ENCODE measurements around the gene LRRC45.

- TF ChIP-seq POLR2A (IDR thresholded peaks at IDR 0.05; ENCODE audit: low read depth, low read length) (no peak), CTCF (IDR thresholded peaks at IDR 0.05; ENCODE audit: extremely low read depth in 1 of 2, insufficient read depth in 1 of 2, low read depth in 1 of 2, low read length in 2 of 2) (no peak), GATA2 (IDR thresholded peaks at IDR 0.05; ENCODE audit: insufficient read depth, insufficient read length, low read depth, low read length) (no peak), POLR2AphosphoS5 (IDR thresholded peaks at IDR 0.05; ENCODE audit: insufficient read depth, low read depth, low read length) (no peak), EZH2 (IDR thresholded peaks at IDR 0.05; ENCODE audit: borderline replicate concordance, low read depth, low read length, severe bottlenecking) (no peak), FOS (IDR thresholded peaks at IDR 0.05; ENCODE audit: borderline replicate concordance, insufficient read depth, low read length) (no peak), MYC (IDR thresholded peaks at IDR 0.05; ENCODE audit: low read depth, low read length) (no peak)
Measured at GRCh38 chr17:81980707-81981343, 42.3 kb upstream of the LRRC45 start.

All from endothelial cell of umbilical vein (primary cell).